IMR-90 (cell line): ENCODE data around the gene PPIL3. TPM values are rescaled to one million over a fixed set of nuclear protein-coding genes. Genes with fewer than 3 reads are reported as not detected.
A peak's percentile ranks its signal among the peaks of the same experiment; 100 is the strongest.

Experiments
- ATAC-seq: fragments of 200-7000 bp; cut with Tn5 transposase; 2 replicates; pipeline ENCODE4 v1.9.1; 2020; ENCODE audit warnings: low read depth, mild to moderate bottlenecking, moderate library complexity
- BruUV-seq: library from RNA; stranded (reverse); fragments of 400-500 nt; replicated peaks from 2 replicates; lab custom pipeline; 2021; lab: Mats Ljungman, UMichigan
- CTCF ChIA-PET: fragments of 300-600 bp; formaldehyde crosslinking; extraction: SDS; loops from one replicate; lab custom pipeline; 2021; ENCODE audit warnings: antibody characterized with exemption; lab: Yijun Ruan, JAX
- POLR2A ChIA-PET: fragments of 300-600 bp; sonication (Branson Sonifier 250); formaldehyde crosslinking; loops from one replicate; lab custom pipeline; 2022; ENCODE audit warnings: antibody characterized with exemption; ENCODE audit not compliant: unreplicated experiment; lab: Charles Lee
- DNase-seq: peaks from one replicate; pipeline ENCODE4 v3.0.0; 2013
- H2AFZ ChIP-seq: replicated peaks from 2 replicates; pipeline ENCODE3; 2013; ENCODE audit warnings: low read length, mild to moderate bottlenecking; ENCODE audit not compliant: poor library complexity
- H2AK5ac ChIP-seq: 2 replicates; pipeline ENCODE4 v1.6.1; 2013; ENCODE audit warnings: low read depth, low read length, inconsistent platforms
- H2AK9ac ChIP-seq: replicated peaks from 2 replicates; pipeline ENCODE3; 2013; ENCODE audit warnings: mild to moderate bottlenecking, low read depth, low read length, moderate library complexity; ENCODE audit not compliant: poor library complexity
- H2BK120ac ChIP-seq: 2 replicates; pipeline ENCODE4 v1.6.1; 2013; ENCODE audit warnings: low read depth, low read length, inconsistent platforms
- H2BK15ac ChIP-seq: 3 replicates; pipeline ENCODE4 v1.6.1; 2013; ENCODE audit warnings: low read depth, low read length, inconsistent platforms
- H2BK20ac ChIP-seq: 2 replicates; pipeline ENCODE4 v1.6.1; 2013; ENCODE audit warnings: low read depth, mild to moderate bottlenecking, inconsistent platforms, low read length, moderate library complexity
- H2BK5ac ChIP-seq: 2 replicates; pipeline ENCODE4 v1.6.1; 2013; ENCODE audit warnings: mild to moderate bottlenecking, low read depth, low read length, inconsistent platforms; ENCODE audit not compliant: poor library complexity, severe bottlenecking
- H3K14ac ChIP-seq: replicated peaks from 2 replicates; pipeline ENCODE4 v1.6.1; 2013; ENCODE audit warnings: low read depth, low read length, inconsistent platforms
- H3K18ac ChIP-seq: 2 replicates; pipeline ENCODE4 v1.6.1; 2013; ENCODE audit warnings: low read depth, low read length, control low read depth
- H3K23ac ChIP-seq: 2 replicates; pipeline ENCODE4 v1.6.1; 2013; ENCODE audit warnings: low read depth, low read length, inconsistent platforms
- H3K27ac ChIP-seq: 2 replicates; pipeline ENCODE4 v1.5.1; 2013; ENCODE audit warnings: mild to moderate bottlenecking, control low read depth, low read length; ENCODE audit not compliant: insufficient read depth
- H3K27me3 ChIP-seq: 2 replicates; pipeline ENCODE4 v1.6.1; 2013; ENCODE audit warnings: low read length; ENCODE audit not compliant: control insufficient read depth, insufficient read depth
- H3K36me3 ChIP-seq: 2 replicates; pipeline ENCODE4 v1.6.1; 2013; ENCODE audit warnings: low read length, mixed read lengths; ENCODE audit not compliant: control insufficient read depth, insufficient read depth
- H3K4ac ChIP-seq: 2 replicates; pipeline ENCODE4 v1.6.1; 2013; ENCODE audit warnings: low read depth, low read length, inconsistent platforms
- H3K4me1 ChIP-seq: 2 replicates; pipeline ENCODE4 v1.6.1; 2013; ENCODE audit warnings: low read length, mixed read lengths; ENCODE audit not compliant: control insufficient read depth, insufficient read depth
- H3K4me2 ChIP-seq: 2 replicates; pipeline ENCODE4 v1.6.1; 2013; ENCODE audit warnings: low read depth, mild to moderate bottlenecking, control low read depth, low read length, moderate library complexity
- H3K4me3 ChIP-seq: 2 replicates; pipeline ENCODE4 v1.5.1; 2013; ENCODE audit warnings: low read depth, mild to moderate bottlenecking, control low read depth, low read length, moderate library complexity; ENCODE audit not compliant: insufficient read depth
- H3K56ac ChIP-seq: 2 replicates; pipeline ENCODE4 v1.6.1; 2013; ENCODE audit warnings: low read length, inconsistent platforms; ENCODE audit not compliant: insufficient read depth; ENCODE audit errors: extremely low read depth
- H3K79me1 ChIP-seq, 2 experiments: 2 replicates each; pipeline ENCODE4 v1.6.1; 2013; ENCODE audit warnings: low read length in 2 of 2, inconsistent platforms in 1 of 2, low read depth in 1 of 2
- H3K9ac ChIP-seq: 2 replicates; pipeline ENCODE4 v1.6.1; 2013; ENCODE audit warnings: low read depth, low read length, control low read depth
- H3K9me1 ChIP-seq: 2 replicates; pipeline ENCODE4 v1.6.1; 2013; ENCODE audit warnings: low read length, inconsistent platforms; ENCODE audit not compliant: insufficient read depth
- H3K9me3 ChIP-seq: 2 replicates; pipeline ENCODE4 v1.6.1; 2013; ENCODE audit warnings: low read length; ENCODE audit not compliant: control insufficient read depth, insufficient read depth
- H4K20me1 ChIP-seq: 2 replicates; pipeline ENCODE4 v1.6.1; 2013; ENCODE audit warnings: low read length, inconsistent platforms; ENCODE audit not compliant: insufficient read depth
- H4K5ac ChIP-seq: 2 replicates; pipeline ENCODE4 v1.6.1; 2013; ENCODE audit warnings: mild to moderate bottlenecking, low read depth, low read length, control low read depth
- H4K8ac ChIP-seq, 2 experiments: 2 replicates each; pipeline ENCODE4 v1.6.1; 2013; ENCODE audit warnings: low read depth in 2 of 2, low read length in 2 of 2, control low read depth in 1 of 2, inconsistent platforms in 1 of 2
- H4K91ac ChIP-seq: 2 replicates; pipeline ENCODE4 v1.6.1; 2013; ENCODE audit warnings: low read depth, low read length, inconsistent platforms; ENCODE audit not compliant: insufficient read depth
- CEBPB ChIP-seq: IDR thresholded peaks from 2 replicates; pipeline ENCODE4 v1.6.1; 2012; ENCODE audit warnings: low read depth, low read length, improper control_type of control experiment
- WGBS, 2 experiments: methylation state at CpG; one replicate each; pipeline versions ENCODE4 v1.1.5 to v1.1.7; 2013; ENCODE audit warnings: missing lambda C conversion rate in 2 of 2; ENCODE audit not compliant: insufficient read length in 1 of 2; ENCODE audit errors: extremely low coverage in 2 of 2; 5-methylcytosine and 5-hydroxymethylcytosine counted together
- dilution Hi-C: fragments of 300-500 bp; cut with HindIII; formaldehyde crosslinking; loops from one replicate; pipeline ENCODE4 v1.14.3; 2018; ENCODE audit warnings: low sequenced_read_pairs; ENCODE audit not compliant: unreplicated experiment
- in situ Hi-C: fragments of 300-500 bp; cut with MboI; formaldehyde crosslinking; loops from 3 replicates; pipeline ENCODE4 v1.14.3; 2019; ENCODE audit warnings: low sequenced_read_pairs, inconsistent platforms, mixed read lengths
- intact Hi-C: fragments of 100-400 bp; cut with micrococcal nuclease; formaldehyde crosslinking; loops from 2 replicates; pipeline ENCODE4 v1.10.0; 2022
- polyA plus RNA-seq, 3 experiments: library from polyadenylated mRNA; depleted of rRNA; stranded (reverse); fragments of >200 nt; gene quantifications; 2 replicates each; pipeline ENCODE4 v1.2.3, GENCODE V29; 2012; ENCODE audit warnings: low replicate concordance in 1 of 3
- total RNA-seq: library from RNA; depleted of rRNA; stranded (reverse); fragments of >200 nt; gene quantifications from 2 replicates; pipeline ENCODE4 v1.2.3, GENCODE V29; 2012
- TF ChIP-seq, protein P1 (sequence below): conservative IDR thresholded peaks from 2 replicates; pipeline ENCODE4 v1.5.1; 2012; ENCODE audit warnings: mild to moderate bottlenecking, low read depth, low read length, improper control_type of control experiment

The PPIL3 gene
- total and polyA plus RNA-seq, 2 of the 4 experiments (the other 2 are of a cell fraction): 35.1 to 47.9 TPM

- Histone ChIP-seq H3K27me3 (no peaks in the 10 kb centered on the region), H4K20me1 (no peaks in the 10 kb centered on the region), H3K4me1 (peaks cover 3% of the 10 kb centered on the region), H3K36me3 (peaks cover 12% of the 10 kb centered on the region), H2AK5ac (no peak overlapping the region), H3K27ac (no peak overlapping the region), H2BK20ac (no peak overlapping the region), H3K4me3 (no peak overlapping the region), H3K9me3 (no peaks in the 10 kb centered on the region), H2AK9ac (no peak overlapping the region), H3K18ac (no peak overlapping the region), H3K14ac (no peak overlapping the region), H3K4ac (no peak overlapping the region), H3K9ac (no peak overlapping the region), H3K9me1 (no peaks in the 10 kb centered on the region), H3K23ac (no peak overlapping the region), H3K79me1 (peaks cover 0 to 4% of the 10 kb centered on the region in 2 experiments; a peak in 1 of 4 replicates), H3K56ac (no peak overlapping the region), H4K91ac (no peak overlapping the region), H2BK5ac (no peak overlapping the region), H4K8ac (no peak overlapping the region), H3K4me2 (no peak overlapping the region), H2BK15ac (no peak overlapping the region), H2BK120ac (no peak overlapping the region), H4K5ac (no peak overlapping the region), H2AFZ (no peak overlapping the region)
- WGBS, 2 experiments: no CpG with 5 or more reads among the region's 3 CpGs
- POLR2A ChIA-PET: no interaction called here
- intact Hi-C loops (no loop called here), dilution Hi-C loops (no loop called here), in situ Hi-C loops (no loop called here)
- DNase-seq (no peak), ATAC-seq (no peak)
- BruUV-seq: no TSS peak
- CTCF ChIA-PET: no interaction called here
- TF ChIP-seq, protein P1, sequence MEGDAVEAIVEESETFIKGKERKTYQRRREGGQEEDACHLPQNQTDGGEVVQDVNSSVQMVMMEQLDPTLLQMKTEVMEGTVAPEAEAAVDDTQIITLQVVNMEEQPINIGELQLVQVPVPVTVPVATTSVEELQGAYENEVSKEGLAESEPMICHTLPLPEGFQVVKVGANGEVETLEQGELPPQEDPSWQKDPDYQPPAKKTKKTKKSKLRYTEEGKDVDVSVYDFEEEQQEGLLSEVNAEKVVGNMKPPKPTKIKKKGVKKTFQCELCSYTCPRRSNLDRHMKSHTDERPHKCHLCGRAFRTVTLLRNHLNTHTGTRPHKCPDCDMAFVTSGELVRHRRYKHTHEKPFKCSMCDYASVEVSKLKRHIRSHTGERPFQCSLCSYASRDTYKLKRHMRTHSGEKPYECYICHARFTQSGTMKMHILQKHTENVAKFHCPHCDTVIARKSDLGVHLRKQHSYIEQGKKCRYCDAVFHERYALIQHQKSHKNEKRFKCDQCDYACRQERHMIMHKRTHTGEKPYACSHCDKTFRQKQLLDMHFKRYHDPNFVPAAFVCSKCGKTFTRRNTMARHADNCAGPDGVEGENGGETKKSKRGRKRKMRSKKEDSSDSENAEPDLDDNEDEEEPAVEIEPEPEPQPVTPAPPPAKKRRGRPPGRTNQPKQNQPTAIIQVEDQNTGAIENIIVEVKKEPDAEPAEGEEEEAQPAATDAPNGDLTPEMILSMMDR: no peak
- TF ChIP-seq CEBPB: peak; percentile 74
Observed at GRCh38 chr2:200871151-200871550, 17.7 kb downstream of the PPIL3 start.
